AG09309 (cell line): ENCODE measurements around the gene SUPT20H.

Experiments
- DNase-seq: peaks from one replicate; pipeline ENCODE4 v3.0.0-alpha.2; 2010; ENCODE audit warnings: low read depth
- H3K4me3 ChIP-seq: 2 replicates; pipeline ENCODE4 v1.5.1; 2011; ENCODE audit warnings: mild to moderate bottlenecking, low read depth, low read length, moderate library complexity; ENCODE audit not compliant: control insufficient read depth
- CTCF ChIP-seq: IDR thresholded peaks from 2 replicates; pipeline ENCODE4 v1.5.1; 2011; ENCODE audit warnings: mild to moderate bottlenecking, low read depth, low read length, inconsistent platforms; ENCODE audit not compliant: insufficient read depth, control insufficient read depth; ENCODE audit errors: missing control alignments

The SUPT20H gene

GRCh38 chr13:37102896-37103295, 43.4 kb upstream of the SUPT20H start:
- no peak for DNase-seq
- TF ChIP-seq CTCF, result no peak
- H3K4me3 ChIP-seq, result no peak overlapping the region

DNA sequence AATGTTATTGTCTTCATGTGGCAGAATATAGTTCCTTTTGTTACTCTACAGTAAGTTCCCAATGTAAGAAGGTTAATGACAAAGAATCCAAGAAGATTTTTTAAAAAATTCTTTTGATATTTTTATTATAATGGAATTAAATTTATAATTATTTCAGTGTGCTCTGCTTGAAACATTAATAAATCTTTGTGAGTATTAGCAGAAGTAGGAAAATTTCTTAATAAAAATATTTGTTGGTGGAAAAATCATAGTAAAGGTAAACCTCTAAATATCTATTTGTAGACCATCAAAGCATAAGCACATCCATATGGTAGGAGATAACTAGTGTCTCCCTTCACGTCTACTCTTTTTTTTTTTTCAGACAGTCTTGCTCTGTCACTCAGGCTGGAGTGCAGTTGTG, 41.7 kb upstream of the SUPT20H start:
- H3K4me3 ChIP-seq, result no peak overlapping the region
- no peak for TF ChIP-seq CTCF
- DNase-seq, result no peak

DNA sequence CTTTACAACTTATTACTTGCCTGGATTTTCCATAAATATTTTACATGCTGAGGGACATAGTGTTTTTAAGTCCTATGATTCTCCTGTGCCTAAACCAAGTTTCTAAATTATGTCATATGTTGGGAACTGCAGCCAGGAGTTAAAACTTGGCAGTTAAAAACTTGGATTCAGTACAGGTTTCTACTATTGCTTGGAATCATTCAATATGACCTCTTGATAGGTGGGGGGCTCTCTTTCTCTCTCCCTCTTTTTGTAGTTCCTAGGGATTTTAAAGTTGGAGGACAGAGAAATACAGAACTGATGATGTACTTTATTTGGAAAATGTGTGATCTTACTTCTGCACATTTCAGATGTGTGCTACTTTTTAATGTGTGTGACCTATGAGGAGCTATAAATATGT, 41.2 kb upstream of the SUPT20H start:
- no peak for TF ChIP-seq CTCF
- no peak overlapping the region for H3K4me3 ChIP-seq
- DNase-seq, result no peak

DNA sequence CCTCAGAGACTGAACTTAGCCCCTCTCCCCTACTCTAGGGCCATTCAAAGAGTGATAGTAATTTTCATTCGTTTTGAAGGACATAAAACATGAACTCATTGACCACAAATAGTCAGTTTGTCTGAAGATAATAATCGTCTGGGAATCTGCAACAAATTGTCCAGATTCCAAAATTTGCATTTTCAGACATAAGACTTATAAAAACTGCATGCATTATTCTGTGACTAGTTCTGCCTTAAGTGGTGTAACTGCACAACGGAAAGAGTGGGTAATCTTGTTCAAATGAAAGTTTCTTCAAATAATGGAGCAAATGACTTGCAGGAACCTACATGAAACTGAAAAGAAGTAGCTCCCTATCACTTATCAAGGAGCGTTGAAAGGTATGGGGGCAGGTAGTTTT, 37.6 kb upstream of the SUPT20H start:
- no peak for DNase-seq
- no peak for TF ChIP-seq CTCF
- H3K4me3 ChIP-seq, result no peak overlapping the region

DNA sequence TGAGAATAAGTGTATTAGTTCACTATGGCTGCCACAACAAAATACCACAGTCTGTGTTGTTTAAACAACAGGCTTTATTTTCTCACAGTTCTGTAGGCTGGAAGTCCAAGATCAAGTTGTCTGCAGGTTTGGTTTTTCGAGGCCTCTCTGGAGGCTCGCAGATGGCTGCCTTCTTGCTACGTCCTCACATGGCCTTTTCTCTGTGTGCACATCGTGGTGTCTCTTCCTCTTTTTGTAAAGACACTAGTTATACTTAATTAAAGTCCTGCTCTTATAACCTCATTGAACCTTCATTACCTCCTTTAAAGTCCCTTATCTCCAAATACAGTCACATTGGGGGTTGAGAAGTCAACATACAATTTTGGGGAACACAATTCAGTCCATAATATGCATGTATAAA, 35.4 kb upstream of the SUPT20H start:
- no peak for TF ChIP-seq CTCF
- H3K4me3 ChIP-seq, result no peak overlapping the region
- DNase-seq, result no peak

- DNase-seq, result no peak
- no peak for TF ChIP-seq CTCF
- no peak overlapping the region for H3K4me3 ChIP-seq
Measured at GRCh38 chr13:37094099-37094498, 34.6 kb upstream of the SUPT20H start.

GRCh38 chr13:37091835-37092234, 32.3 kb upstream of the SUPT20H start:
- H3K4me3 ChIP-seq, result no peak overlapping the region
- no peak for TF ChIP-seq CTCF
- no peak for DNase-seq
